Cardiac fibroblast (primary cell): Measurements from ENCODE around the gene P3H4.

ENCODE experiments used
- DNase-seq, 2 donors: peaks; one replicate each; pipeline versions ENCODE4 v3.0.0 to v3.0.0-alpha.2; 2010; ENCODE audit warnings: low read depth in 2 of 2
- H3K4me3 ChIP-seq, 2 donors: replicated peaks in 1 of 2; 1 replicate in 1 of 2; 2 replicates in 1 of 2; pipeline ENCODE4 v1.5.1; 2011; ENCODE audit warnings: low read depth in 2 of 2, low read length in 2 of 2, mild to moderate bottlenecking in 2 of 2, moderate library complexity in 1 of 2
- TF ChIP-seq, protein P1 (sequence below): IDR thresholded peaks from one replicate; pipeline ENCODE4 v1.5.1; 2011; ENCODE audit warnings: low read depth, mild to moderate bottlenecking, low read length, inconsistent platforms

The P3H4 gene

GRCh38 chr17:41797377-41797776 lies 14.4 kb downstream of the P3H4 start:
- TF ChIP-seq, protein P1, sequence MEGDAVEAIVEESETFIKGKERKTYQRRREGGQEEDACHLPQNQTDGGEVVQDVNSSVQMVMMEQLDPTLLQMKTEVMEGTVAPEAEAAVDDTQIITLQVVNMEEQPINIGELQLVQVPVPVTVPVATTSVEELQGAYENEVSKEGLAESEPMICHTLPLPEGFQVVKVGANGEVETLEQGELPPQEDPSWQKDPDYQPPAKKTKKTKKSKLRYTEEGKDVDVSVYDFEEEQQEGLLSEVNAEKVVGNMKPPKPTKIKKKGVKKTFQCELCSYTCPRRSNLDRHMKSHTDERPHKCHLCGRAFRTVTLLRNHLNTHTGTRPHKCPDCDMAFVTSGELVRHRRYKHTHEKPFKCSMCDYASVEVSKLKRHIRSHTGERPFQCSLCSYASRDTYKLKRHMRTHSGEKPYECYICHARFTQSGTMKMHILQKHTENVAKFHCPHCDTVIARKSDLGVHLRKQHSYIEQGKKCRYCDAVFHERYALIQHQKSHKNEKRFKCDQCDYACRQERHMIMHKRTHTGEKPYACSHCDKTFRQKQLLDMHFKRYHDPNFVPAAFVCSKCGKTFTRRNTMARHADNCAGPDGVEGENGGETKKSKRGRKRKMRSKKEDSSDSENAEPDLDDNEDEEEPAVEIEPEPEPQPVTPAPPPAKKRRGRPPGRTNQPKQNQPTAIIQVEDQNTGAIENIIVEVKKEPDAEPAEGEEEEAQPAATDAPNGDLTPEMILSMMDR = no peak
- no peak for DNase-seq
- no peak overlapping the region for H3K4me3 ChIP-seq

- H3K4me3 ChIP-seq = no peak overlapping the region
- no peak for DNase-seq
- TF ChIP-seq, protein P1 = no peak
These were observed 15.4 kb downstream of the P3H4 start for GRCh38 chr17:41796121-41796895.

GRCh38 chr17:41794540-41794975 lies 17.2 kb downstream of the P3H4 start:
- TF ChIP-seq, protein P1 = no peak
- DNase-seq = no peak

DNA sequence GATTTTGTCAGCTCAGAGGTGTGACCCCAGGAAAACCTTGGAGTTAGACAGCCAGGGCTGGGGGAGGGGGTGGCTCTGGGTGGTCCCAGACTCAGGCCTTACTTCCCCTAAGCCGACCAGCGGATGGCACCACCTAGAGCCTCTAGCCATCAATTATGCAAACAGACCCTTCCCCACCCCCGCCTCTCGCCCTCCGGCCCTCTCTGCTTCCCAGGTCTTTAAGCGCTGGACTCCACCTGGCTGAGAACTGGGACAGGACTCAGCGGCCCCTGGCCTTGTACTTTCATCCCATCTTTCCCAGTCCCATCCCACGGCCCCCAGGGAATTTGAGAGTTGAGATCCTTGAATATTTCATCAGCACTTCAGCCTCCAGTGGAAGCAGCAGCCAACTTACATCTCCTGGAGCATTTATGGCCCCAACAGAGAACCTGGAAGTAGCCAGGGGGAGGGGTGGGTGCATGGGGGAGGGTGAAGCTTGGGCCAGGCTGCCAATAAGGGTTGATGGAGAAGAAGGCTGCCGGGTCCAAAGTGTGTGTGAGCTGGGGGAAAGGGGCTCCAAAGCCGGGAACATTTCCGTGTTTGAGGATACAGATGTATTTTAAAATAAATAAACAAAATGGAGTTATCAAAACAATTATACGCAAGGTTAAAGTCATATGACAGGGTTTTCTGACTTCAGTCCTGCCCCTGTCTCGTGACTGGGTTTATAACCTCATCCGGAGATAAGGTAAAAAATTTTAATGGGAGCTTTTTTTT lies 17.8 kb downstream of the P3H4 start:
- TF ChIP-seq, protein P1 = no peak
- no peak overlapping the region for H3K4me3 ChIP-seq
- peak in 1 of 2 donors; percentile 70 for DNase-seq

More at GRCh38 chr17:41794540-41794975, 17.2 kb downstream of the P3H4 start:
- H3K4me3 ChIP-seq = no peak overlapping the region

GRCh38 chr17:41792845-41793783 lies 18.6 kb downstream of the P3H4 start:
- TF ChIP-seq, protein P1 = no peak
- peak; percentile 49 to 90 for DNase-seq
- peak overlapping the region in 1 of 2 donors; percentile 13 for H3K4me3 ChIP-seq

DNA sequence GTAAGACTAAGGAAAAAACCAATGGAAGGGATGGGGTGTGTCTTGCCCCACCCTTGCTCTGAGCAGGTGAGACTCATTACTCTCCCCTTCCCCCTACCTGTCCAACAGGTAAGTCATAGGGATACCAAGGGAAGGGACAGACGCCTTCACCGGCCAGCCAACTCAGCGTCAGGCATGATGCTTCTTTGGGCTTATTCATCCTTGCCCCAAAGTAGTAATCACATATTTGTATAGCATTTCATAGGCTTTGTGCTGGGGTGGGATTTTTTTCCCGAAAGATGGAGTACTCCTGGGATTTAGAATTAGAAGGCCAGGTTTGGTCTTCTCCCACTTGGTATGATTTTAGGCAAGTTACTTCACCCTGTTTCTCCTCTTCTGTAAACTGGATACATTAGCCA lies 24.7 kb downstream of the P3H4 start:
- DNase-seq = no peak
- TF ChIP-seq, protein P1 = no peak
- H3K4me3 ChIP-seq = no peak overlapping the region
